SK-N-SH (cell line): Measurements from ENCODE around the gene MLLT11. TPM values are rescaled to one million over a fixed set of nuclear protein-coding genes. Genes with fewer than 3 reads are reported as not detected.
A peak's percentile ranks its signal among the peaks of the same experiment; 100 is the strongest.

Experiments used
- CTCF ChIA-PET: fragments of 300-600, 350-600 bp; formaldehyde crosslinking; extraction: SDS; loops from one replicate; lab custom pipeline; 2021; lab: Yijun Ruan, JAX
- POLR2A ChIA-PET: fragments of 350-600 bp; sonication (Branson Sonifier 250); formaldehyde crosslinking; extraction: SDS; loops from one replicate; lab custom pipeline; 2020; ENCODE audit warnings: antibody characterized with exemption, inconsistent platforms; lab: Yijun Ruan, JAX
- DNase-seq: peaks from one replicate; pipeline ENCODE4 v3.0.0; 2012
- H2AFZ ChIP-seq: fragments of 200-600 bp; sonication (generic); 2 replicates; pipeline ENCODE4 v1.8.1; 2016; ENCODE audit warnings: antibody characterized with exemption, mild to moderate bottlenecking, low read depth
- H3F3A ChIP-seq: fragments of 200-600 bp; sonication (generic); replicated peaks from 2 replicates; pipeline ENCODE3; 2016; ENCODE audit warnings: antibody characterized with exemption, mild to moderate bottlenecking; ENCODE audit not compliant: insufficient read depth
- H3K27ac ChIP-seq, 2 experiments: fragments of 200-500 bp in 1 of 2; fragments of 200-600 bp in 1 of 2; sonication (Bioruptor generic) in 1 of 2; sonication (generic), shearing (Covaris generic) in 1 of 2; 2 replicates each; pipeline versions ENCODE4 v1.5.1 to v1.6.1; 2014 to 2016; ENCODE audit warnings: low read depth in 2 of 2, inconsistent platforms in 1 of 2, low read length in 1 of 2, mild to moderate bottlenecking in 1 of 2, mixed read lengths in 1 of 2
- H3K27me3 ChIP-seq: fragments of 200-600 bp; sonication (generic), shearing (Covaris generic); 2 replicates; pipeline ENCODE4 v1.6.1; 2016; ENCODE audit warnings: mixed run types; ENCODE audit not compliant: insufficient read depth
- H3K36me3 ChIP-seq, 2 experiments: fragments of 200-500 bp in 1 of 2; fragments of 200-600 bp in 1 of 2; sonication (Bioruptor generic) in 1 of 2; sonication (generic) in 1 of 2; replicated peaks in 1 of 2; 2 replicates each; pipeline versions ENCODE3 to v1.5.1; 2014 to 2016; ENCODE audit warnings: low read length in 1 of 2, mild to moderate bottlenecking in 1 of 2; ENCODE audit not compliant: insufficient read depth in 2 of 2, control insufficient read depth in 1 of 2
- H3K4me1 ChIP-seq, 2 experiments: fragments of 200-500 bp in 1 of 2; fragments of 200-600 bp in 1 of 2; sonication (Bioruptor generic) in 1 of 2; sonication (generic), shearing (Covaris generic) in 1 of 2; 2 replicates each; pipeline versions ENCODE4 v1.5.1 to v1.6.1; 2014 to 2016; ENCODE audit warnings: low read depth in 1 of 2, low read length in 1 of 2, mixed run types in 1 of 2; ENCODE audit not compliant: insufficient read depth in 2 of 2, control insufficient read depth in 1 of 2
- H3K4me2 ChIP-seq: fragments of 200-600 bp; sonication (generic), shearing (Covaris generic); 2 replicates; pipeline ENCODE4 v1.6.1; 2017; ENCODE audit warnings: mixed run types
- H3K4me3 ChIP-seq, 2 experiments: fragments of 200-500 bp in 1 of 2; fragments of 200-600 bp in 1 of 2; sonication (Bioruptor generic) in 1 of 2; sonication (generic), shearing (Covaris generic) in 1 of 2; 2 replicates each; pipeline versions ENCODE4 v1.5.1 to v1.8.1; 2014 to 2016; ENCODE audit warnings: low read depth in 2 of 2, inconsistent platforms in 1 of 2, low read length in 1 of 2, mild to moderate bottlenecking in 1 of 2, mixed read lengths in 1 of 2, moderate library complexity in 1 of 2
- H3K79me2 ChIP-seq: fragments of 200-600 bp; sonication (generic); 2 replicates; pipeline ENCODE4 v1.8.1; 2017; ENCODE audit warnings: mild to moderate bottlenecking; ENCODE audit not compliant: insufficient read depth
- H3K9ac ChIP-seq: fragments of 200-600 bp; sonication (generic); 2 replicates; pipeline ENCODE4 v1.6.1; 2017; ENCODE audit warnings: mixed run types
- H3K9me2 ChIP-seq: fragments of 200-600 bp; sonication (generic); 2 replicates; pipeline ENCODE4 v1.6.1; 2017; ENCODE audit warnings: mixed run types
- H3K9me3 ChIP-seq: fragments of 200-600 bp; sonication (generic); 2 replicates; pipeline ENCODE4 v1.6.1; 2017; ENCODE audit warnings: mixed run types, mild to moderate bottlenecking, moderate library complexity
- H4K20me1 ChIP-seq: fragments of 200-600 bp; sonication (generic); 2 replicates; pipeline ENCODE4 v1.6.1; 2017; ENCODE audit warnings: mild to moderate bottlenecking, mixed run types; ENCODE audit not compliant: insufficient read depth
- CHD2 ChIP-seq: fragments of 150-350 bp; IDR thresholded peaks from 2 replicates; pipeline ENCODE4 v1.6.1; 2018; ENCODE audit warnings: low read length; ENCODE audit not compliant: partially characterized antibody
- CTCF ChIP-seq: fragments of 200-600 bp; sonication (generic); IDR thresholded peaks from 2 replicates; pipeline ENCODE4 v1.6.1; 2017; ENCODE audit warnings: antibody characterized with exemption, mild to moderate bottlenecking, moderate library complexity
- EP300 ChIP-seq, 2 experiments: IDR thresholded peaks; 2 replicates each; pipeline versions ENCODE4 v1.4.0 to v1.6.1; 2012; ENCODE audit warnings: borderline replicate concordance in 1 of 2, low read depth in 1 of 2, low read length in 1 of 2
- FOSL2 ChIP-seq: IDR thresholded peaks from 2 replicates; pipeline ENCODE4 v1.4.0; 2012; ENCODE audit warnings: low read depth, mild to moderate bottlenecking, moderate library complexity, borderline replicate concordance
- FOXJ3 ChIP-seq: sonication (generic); formaldehyde crosslinking; IDR thresholded peaks from 2 replicates; pipeline ENCODE4 v1.5.1; 2020; ENCODE audit warnings: mild to moderate bottlenecking, missing genetic modification reagents
- FOXM1 ChIP-seq: IDR thresholded peaks from 2 replicates; pipeline ENCODE4 v1.4.0; 2012; ENCODE audit warnings: low read depth, mild to moderate bottlenecking
- GATA2 ChIP-seq: sonication (generic); formaldehyde crosslinking; IDR thresholded peaks from 2 replicates; pipeline ENCODE4 v1.5.0; 2020; ENCODE audit warnings: mild to moderate bottlenecking, missing genetic modification reagents
- IRF3 ChIP-seq: fragments of 150-350 bp; IDR thresholded peaks from 2 replicates; pipeline ENCODE4 v1.6.1; 2016; ENCODE audit warnings: mild to moderate bottlenecking, low read depth, low read length
- JUND ChIP-seq: IDR thresholded peaks from 2 replicates; pipeline ENCODE4 v1.4.0; 2012
- MAX ChIP-seq: IDR thresholded peaks from 2 replicates; pipeline ENCODE4 v1.4.0; 2012; ENCODE audit warnings: low read depth
- MEF2A ChIP-seq: IDR thresholded peaks from 2 replicates; pipeline ENCODE4 v1.4.0; 2012; ENCODE audit warnings: low read depth, borderline replicate concordance
- MXI1 ChIP-seq: IDR thresholded peaks from 2 replicates; pipeline ENCODE4 v1.6.1; 2012; ENCODE audit warnings: mild to moderate bottlenecking, low read depth, low read length, improper control_type of control experiment
- NFIC ChIP-seq: IDR thresholded peaks from 2 replicates; pipeline ENCODE4 v1.4.0; 2012; ENCODE audit warnings: borderline replicate concordance
- PBX3 ChIP-seq: IDR thresholded peaks from 2 replicates; pipeline ENCODE4; 2012
- RCOR1 ChIP-seq: fragments of 150-350 bp; IDR thresholded peaks from 2 replicates; pipeline ENCODE4 v1.6.1; 2017; ENCODE audit warnings: antibody characterized with exemption, low read length
- SIN3A ChIP-seq: IDR thresholded peaks from 2 replicates; pipeline ENCODE4 v1.6.1; 2012; ENCODE audit warnings: low read depth, mild to moderate bottlenecking, low read length, moderate library complexity, borderline replicate concordance
- SMC3 ChIP-seq: IDR thresholded peaks from 2 replicates; pipeline ENCODE4 v1.6.1; 2012; ENCODE audit warnings: low read depth, low read length, improper control_type of control experiment
- TAF1 ChIP-seq: IDR thresholded peaks from 2 replicates; pipeline ENCODE4 v1.6.1; 2012; ENCODE audit warnings: low read depth, mild to moderate bottlenecking, low read length, moderate library complexity, borderline replicate concordance
- TCF12 ChIP-seq: IDR thresholded peaks from 2 replicates; pipeline ENCODE4 v1.4.0; 2012
- TEAD4 ChIP-seq: IDR thresholded peaks from 2 replicates; pipeline ENCODE4 v1.4.0; 2012; ENCODE audit warnings: mild to moderate bottlenecking, borderline replicate concordance; ENCODE audit not compliant: insufficient read depth
- USF1 ChIP-seq: IDR thresholded peaks from 2 replicates; pipeline ENCODE4 v1.4.0; 2012; ENCODE audit warnings: low read depth, borderline replicate concordance
- ZBTB33 ChIP-seq: IDR thresholded peaks from 2 replicates; pipeline ENCODE4 v1.4.0; 2012; ENCODE audit warnings: low read depth, borderline replicate concordance
- WGBS: methylation state at CpG from one replicate; pipeline ENCODE4 v1.1.6; 2017; ENCODE audit warnings: low lambda C conversion rate; 5-methylcytosine and 5-hydroxymethylcytosine counted together
- polyA plus RNA-seq, 3 experiments: library from polyadenylated mRNA; depleted of rRNA; stranded (reverse); fragments of >200 nt; gene quantifications; 2 replicates each; pipeline ENCODE4 v1.2.3, GENCODE V29; 2012

MLLT11 gene
- polyA plus RNA-seq, 1 of the 3 experiments (the other 2 are of a cell fraction): 26.7 TPM

GRCh38 chr1:151061704-151062103 lies 1.5 kb downstream of the MLLT11 start (continued):
- TF ChIP-seq USF1 (no peak), MXI1 (no peak), TEAD4 (no peak)

GRCh38 chr1:151062741-151063371 lies 2.7 kb downstream of the MLLT11 start:
- Histone ChIP-seq H3F3A (peaks cover 38% of the 10 kb centered on the region), H3K9ac (peak overlapping the region; percentile 93), H3K36me3 (peaks cover 10 to 26% of the 10 kb centered on the region in 2 experiments), H3K4me3 (peak overlapping the region; percentile 2 to 79; a peak in 3 of 4 replicates), H3K4me1 (peaks cover 13 to 18% of the 10 kb centered on the region in 2 experiments), H4K20me1 (peaks cover 42% of the 10 kb centered on the region), H3K9me2 (no peaks in the 10 kb centered on the region), H3K27ac (peak overlapping the region; percentile 67 to 99), H3K9me3 (no peaks in the 10 kb centered on the region), H2AFZ (no peak overlapping the region), H3K79me2 (peaks cover 100% of the 10 kb centered on the region), H3K27me3 (no peaks in the 10 kb centered on the region), H3K4me2 (peak overlapping the region; percentile 91)
- DNase-seq: peak; percentile 48
- POLR2A ChIA-PET: interaction anchor here (1.1 to 1.2 kb wide), 2 partner anchors 9 to 15 kb away, joined by 3 to 5 read pairs; partner anchors contain the start of gene C1orf56
- 15% methylated on average over 3 of the region's 3 CpGs for whole genome bisulfite sequencing
- CTCF ChIA-PET: interaction anchor here (1.0 to 7.4 kb wide), 6 partner anchors 9 to 113 kb away, joined by 3 to 67 read pairs (median 4); partner anchors contain the start of genes C1orf56, GABPB2 and TMOD4
- peak; percentile 5; the same call in 1 of the 2 replicates for TF ChIP-seq NFIC
- 0 out of 2 replicates have a peak, but pooled peaks have one; percentile 31 for TF ChIP-seq TAF1
- no peak for TF ChIP-seq MEF2A
- peak; percentile 57; the same call in 1 of the 2 replicates for TF ChIP-seq MAX
- no peak for TF ChIP-seq CTCF
- no peak for TF ChIP-seq EP300 (IDR thresholded peaks at IDR 0.05; ENCODE audit: borderline replicate concordance in 1 of 2, low read depth in 1 of 2, low read length in 1 of 2)
- TF ChIP-seq FOXM1: no peak
- TF ChIP-seq ZBTB33: no peak
- TF ChIP-seq CHD2: no peak
- peak; percentile 40; the same call in 1 of the 2 replicates for TF ChIP-seq JUND
- no peak for TF ChIP-seq MXI1
- peak; percentile 34; the same call in 1 of the 2 replicates for TF ChIP-seq TCF12
- no peak for TF ChIP-seq TEAD4
- peak; percentile 59; the same call in 1 of the 2 replicates for TF ChIP-seq FOSL2
- no peak for TF ChIP-seq RCOR1
- TF ChIP-seq IRF3: no peak
- TF ChIP-seq SMC3: no peak
- no peak for TF ChIP-seq PBX3
- TF ChIP-seq GATA2 (CRISPR knock-in tag): no peak
- TF ChIP-seq SIN3A: no peak
- no peak for TF ChIP-seq FOXJ3 (CRISPR knock-in tag)
